ENCODE measurements around the gene LIAS.

- TF ChIP-seq CTCF (IDR thresholded peaks at IDR 0.05), result no peak
- TF ChIP-seq POLR2A (IDR thresholded peaks at IDR 0.05), result no peak
Measured at GRCh38 chr4:39452860-39453587, 5.8 kb upstream of the LIAS start.

Measured in body of pancreas (tissue), 4 donors.